Spinal cord (tissue), 10 donors: ENCODE data around the gene CFAP119. TPM values are rescaled to one million over a fixed set of nuclear protein-coding genes. Genes with fewer than 3 reads are reported as not detected.

Experiments
- DNase-seq, 6 donors: peaks; one replicate each; pipeline versions ENCODE4 v3.0.0 to v3.0.0-alpha.2; 2013 to 2015; ENCODE audit warnings: low spot score in 6 of 6, low read depth in 4 of 6
- H3K27ac ChIP-seq: one replicate; pipeline ENCODE4 v1.5.1; 2013; ENCODE audit warnings: low read depth, low read length, control low read depth
- H3K27me3 ChIP-seq: one replicate; pipeline ENCODE4 v1.6.1; 2013; ENCODE audit warnings: low read length; ENCODE audit not compliant: control insufficient read depth, insufficient read depth
- H3K36me3 ChIP-seq: one replicate; pipeline ENCODE4 v1.6.1; 2013; ENCODE audit warnings: low read length; ENCODE audit not compliant: control insufficient read depth, insufficient read depth
- H3K4me1 ChIP-seq: one replicate; pipeline ENCODE4 v1.6.1; 2013; ENCODE audit warnings: low read length; ENCODE audit not compliant: control insufficient read depth, insufficient read depth
- H3K4me3 ChIP-seq: one replicate; pipeline ENCODE4 v1.5.1; 2013; ENCODE audit warnings: low read depth, low read length, control low read depth
- H3K9me3 ChIP-seq: one replicate; pipeline ENCODE4 v1.6.1; 2013; ENCODE audit warnings: low read length; ENCODE audit not compliant: control insufficient read depth, insufficient read depth
- WGBS: methylation state at CpG from one replicate; pipeline ENCODE4 v1.1.5; 2013; ENCODE audit warnings: missing lambda C conversion rate; ENCODE audit not compliant: insufficient coverage; 5-methylcytosine and 5-hydroxymethylcytosine counted together
- polyA plus RNA-seq, 2 donors: library from polyadenylated mRNA; unstranded; fragments of 120-200 nt; gene quantifications; one replicate each; pipeline ENCODE4 v1.2.1, GENCODE V29; 2013; ENCODE audit not compliant: insufficient read length in 2 of 2
- total RNA-seq, 2 donors: library from RNA; depleted of rRNA in 1 of 2; stranded (reverse); fragments of 120-200 nt in 1 of 2; fragments of >200 nt in 1 of 2; gene quantifications; one replicate each; pipeline versions ENCODE4 v1.2.3 to v1.2.4, GENCODE V29; 2013 to 2014
- donor health status: healthy.

CFAP119 gene
- total and polyA plus RNA-seq, 4 donors = 3.3 to 19.1 (median 13.6) TPM

DNA sequence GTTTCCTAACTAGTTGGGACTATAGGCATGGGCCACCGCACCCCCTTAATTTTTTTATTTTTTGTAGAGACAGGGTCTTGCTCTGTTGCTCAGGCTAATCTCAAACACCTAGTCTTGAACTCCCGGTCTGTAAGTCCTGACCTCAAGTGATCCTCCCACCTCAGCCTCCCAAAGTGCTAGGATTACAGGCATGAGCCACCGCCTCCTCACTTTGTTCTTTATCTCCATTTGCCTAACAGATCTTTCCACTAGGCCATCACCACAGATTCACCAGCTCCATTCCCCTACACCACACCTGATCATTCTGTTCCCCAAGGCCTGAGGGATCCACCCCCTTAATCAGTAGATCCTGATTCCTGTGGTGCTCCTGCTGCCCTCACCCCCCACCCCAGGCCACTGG, 32.8 kb upstream of the CFAP119 start:
- Histone ChIP-seq H3K36me3 (no peaks in the 10 kb centered on the region), H3K27me3 (no peaks in the 10 kb centered on the region), H3K4me3 (no peak overlapping the region), H3K27ac (no peak overlapping the region), H3K4me1 (no peaks in the 10 kb centered on the region), H3K9me3 (no peaks in the 10 kb centered on the region)
- DNase-seq = no peak
- WGBS = 81% methylated on average over 2 of the region's 3 CpGs

DNA sequence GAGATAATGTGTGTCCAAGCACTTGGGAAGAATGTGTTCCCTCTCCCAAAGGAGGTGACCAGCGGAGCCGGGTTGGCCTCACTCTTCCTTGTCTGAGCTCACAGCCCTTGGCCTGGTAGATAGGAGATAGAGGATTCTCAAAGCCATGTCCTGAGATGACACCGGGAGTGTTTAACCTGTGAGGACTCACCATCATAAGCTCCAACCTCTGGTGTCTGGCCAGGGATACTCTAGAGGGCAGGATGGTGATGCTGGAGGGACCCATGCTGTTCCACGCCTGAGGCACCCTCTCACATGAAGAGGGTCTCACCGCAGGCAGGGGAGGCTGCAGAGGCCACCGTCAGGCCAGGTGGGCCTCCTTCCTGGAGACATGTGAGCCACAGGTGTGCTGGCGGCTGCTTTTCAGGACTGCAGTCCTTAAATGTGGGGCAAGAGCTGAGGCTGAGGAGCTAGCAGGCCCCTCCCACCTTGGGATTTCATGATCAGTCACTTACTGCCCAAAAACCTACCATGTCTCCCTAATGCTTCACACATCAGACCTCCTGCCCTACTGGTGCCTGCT, 31.7 kb upstream of the CFAP119 start:
- Histone ChIP-seq H3K27ac (no peak overlapping the region), H3K4me1 (no peaks in the 10 kb centered on the region), H3K9me3 (no peaks in the 10 kb centered on the region), H3K36me3 (no peaks in the 10 kb centered on the region), H3K4me3 (no peak overlapping the region), H3K27me3 (no peaks in the 10 kb centered on the region)
- 70% methylated on average over 4 of the region's 7 CpGs for WGBS
- DNase-seq = no peak

DNA sequence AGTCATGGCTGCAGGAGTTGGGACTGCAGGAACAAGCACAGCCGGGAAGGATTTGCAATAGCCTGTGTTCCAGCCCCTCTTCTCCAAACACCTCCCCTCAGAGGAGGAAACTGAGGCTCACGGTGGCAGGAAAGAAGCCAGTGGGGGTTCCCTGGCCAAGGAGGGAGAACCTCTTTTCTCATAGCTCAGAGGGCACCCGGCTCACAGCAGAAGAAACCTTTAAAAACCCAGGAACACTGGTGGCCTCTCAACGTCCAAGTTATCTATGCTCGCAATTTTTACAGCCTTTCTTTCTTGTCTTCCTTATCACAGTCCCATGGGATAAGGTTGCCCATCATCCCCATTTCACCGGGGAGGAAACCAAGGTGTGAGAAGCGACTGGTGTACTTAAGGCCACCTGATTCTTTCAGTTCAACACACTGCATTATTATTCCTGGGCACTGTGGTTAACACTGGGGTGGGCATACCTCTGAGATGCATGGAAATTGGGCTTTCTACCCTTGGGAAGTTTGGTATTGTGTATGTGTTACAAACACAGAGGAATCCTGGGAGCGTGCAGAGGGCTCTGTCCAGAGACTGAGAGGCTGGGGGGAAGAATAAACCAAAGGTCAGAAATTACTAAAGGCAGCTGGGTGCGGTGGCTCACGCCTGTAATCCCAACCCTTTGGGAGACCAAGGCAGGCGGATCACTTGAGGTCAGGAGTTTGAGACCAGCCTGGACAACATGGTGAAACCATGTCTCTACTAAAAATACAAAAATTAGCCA, 25.9 kb upstream of the CFAP119 start:
- no peaks in the 10 kb centered on the region for H3K9me3 ChIP-seq
- H3K27ac ChIP-seq = peak overlapping the region; percentile 93
- peak overlapping the region; percentile 97 for H3K4me3 ChIP-seq
- H3K36me3 ChIP-seq = peaks cover 25% of the 10 kb centered on the region
- peaks cover 28% of the 10 kb centered on the region for H3K4me1 ChIP-seq
- H3K27me3 ChIP-seq = no peaks in the 10 kb centered on the region
- whole genome bisulfite sequencing = 53% methylated on average over 5 of the region's 11 CpGs
- DNase-seq = peak in 1 of 6 donors; percentile 6

DNA sequence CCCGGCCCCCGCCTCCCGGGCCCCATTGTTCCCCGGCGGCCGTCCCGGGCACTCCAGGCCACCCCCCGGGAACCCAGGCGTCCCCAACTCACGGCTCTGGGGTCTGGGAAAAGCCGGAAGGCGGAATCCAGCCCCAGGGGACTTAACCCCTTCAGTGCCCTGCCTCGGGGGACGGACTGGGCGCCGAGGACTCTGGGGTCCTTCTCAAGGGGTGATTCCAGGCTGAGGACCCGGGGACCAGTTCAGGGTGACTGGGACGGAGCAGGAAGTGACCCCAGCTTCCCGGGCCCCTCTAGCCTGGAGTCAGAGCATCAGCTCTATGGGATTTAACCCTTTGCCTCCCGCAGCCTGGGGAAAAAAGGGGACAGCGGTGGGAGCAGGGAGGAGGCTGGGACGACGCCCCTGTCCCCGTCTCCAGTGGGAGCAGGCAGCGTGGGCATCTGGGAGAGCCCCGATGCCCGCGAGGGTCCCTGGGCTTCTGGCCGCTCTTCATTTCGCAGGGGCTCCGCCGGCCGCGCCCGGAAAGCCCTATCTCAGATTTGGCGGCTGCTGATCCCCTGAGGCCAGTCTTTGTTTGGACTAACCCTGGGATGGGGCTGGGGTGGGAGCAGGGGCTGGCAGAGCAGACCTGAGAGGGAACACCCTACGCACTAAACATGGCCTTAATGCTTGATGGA, 25.2 kb upstream of the CFAP119 start, which contains the start of gene ZNF629:
Gene ZNF629 (minus strand): TSS at position 270 of the 677 bp plus-strand sequence. CDS start 2,723 bp downstream, outside the sequence.
- no peaks in the 10 kb centered on the region for H3K9me3 ChIP-seq
- peaks cover 28% of the 10 kb centered on the region for H3K4me1 ChIP-seq
- peaks cover 32% of the 10 kb centered on the region for H3K36me3 ChIP-seq
- DNase-seq = peak; percentile 78 to 97 (median 86)
- no peaks in the 10 kb centered on the region for H3K27me3 ChIP-seq
- H3K27ac ChIP-seq = peak within 1 kb of the TSS; percentile 93
- 0% methylated on average over 36 of the region's 37 CpGs for WGBS
- peak within 1 kb of the TSS; percentile 97 for H3K4me3 ChIP-seq

DNA sequence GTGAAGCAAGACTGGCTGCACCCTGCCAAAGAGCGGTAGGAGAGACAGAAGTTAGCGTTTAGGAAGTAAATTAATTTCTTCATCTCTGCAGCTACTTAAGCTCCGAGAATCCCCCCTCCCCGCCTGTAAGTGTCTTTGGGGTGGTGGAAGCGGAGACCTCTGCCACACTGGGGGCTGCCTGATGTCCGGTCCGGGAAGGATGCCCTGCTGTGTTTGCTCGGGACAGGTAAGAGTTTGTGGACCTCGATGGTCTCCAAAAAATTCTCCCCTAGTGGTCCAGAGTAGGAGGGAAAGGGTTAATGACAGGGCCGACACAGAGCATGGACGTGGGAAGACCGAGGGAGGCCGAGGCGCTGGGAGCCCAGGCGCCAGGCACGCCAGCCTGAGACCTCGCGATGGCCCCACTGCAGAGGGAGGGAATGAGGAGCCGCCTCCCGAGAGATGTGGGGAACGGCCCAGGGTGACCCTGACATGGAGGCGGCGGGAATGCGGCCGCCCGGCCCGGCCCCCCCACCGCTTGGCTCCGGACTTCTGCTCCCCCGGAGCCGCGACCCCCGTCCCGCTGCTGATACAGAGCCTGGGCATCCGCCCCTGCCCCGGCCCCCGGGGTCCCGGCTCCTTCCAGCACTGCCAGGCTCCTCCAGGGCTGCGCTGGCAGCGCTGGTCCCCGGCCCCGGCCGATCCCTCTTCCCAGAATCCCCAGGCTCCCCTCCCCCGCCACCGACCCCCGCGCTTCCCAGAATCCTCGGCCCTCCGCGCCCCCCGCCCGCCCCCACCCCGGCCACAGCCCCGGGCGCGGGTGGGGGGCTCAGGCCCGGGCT, 24.5 kb upstream of the CFAP119 start:
- H3K9me3 ChIP-seq = no peaks in the 10 kb centered on the region
- H3K36me3 ChIP-seq = peaks cover 40% of the 10 kb centered on the region
- 0% methylated on average over 37 of the region's 57 CpGs for WGBS
- peak in 3 of 6 donors; percentile 17 to 78 (median 61) for DNase-seq
- H3K4me1 ChIP-seq = peaks cover 28% of the 10 kb centered on the region
- H3K4me3 ChIP-seq = peak overlapping the region; percentile 97
- H3K27ac ChIP-seq = peak overlapping the region; percentile 93
- H3K27me3 ChIP-seq = no peaks in the 10 kb centered on the region

DNA sequence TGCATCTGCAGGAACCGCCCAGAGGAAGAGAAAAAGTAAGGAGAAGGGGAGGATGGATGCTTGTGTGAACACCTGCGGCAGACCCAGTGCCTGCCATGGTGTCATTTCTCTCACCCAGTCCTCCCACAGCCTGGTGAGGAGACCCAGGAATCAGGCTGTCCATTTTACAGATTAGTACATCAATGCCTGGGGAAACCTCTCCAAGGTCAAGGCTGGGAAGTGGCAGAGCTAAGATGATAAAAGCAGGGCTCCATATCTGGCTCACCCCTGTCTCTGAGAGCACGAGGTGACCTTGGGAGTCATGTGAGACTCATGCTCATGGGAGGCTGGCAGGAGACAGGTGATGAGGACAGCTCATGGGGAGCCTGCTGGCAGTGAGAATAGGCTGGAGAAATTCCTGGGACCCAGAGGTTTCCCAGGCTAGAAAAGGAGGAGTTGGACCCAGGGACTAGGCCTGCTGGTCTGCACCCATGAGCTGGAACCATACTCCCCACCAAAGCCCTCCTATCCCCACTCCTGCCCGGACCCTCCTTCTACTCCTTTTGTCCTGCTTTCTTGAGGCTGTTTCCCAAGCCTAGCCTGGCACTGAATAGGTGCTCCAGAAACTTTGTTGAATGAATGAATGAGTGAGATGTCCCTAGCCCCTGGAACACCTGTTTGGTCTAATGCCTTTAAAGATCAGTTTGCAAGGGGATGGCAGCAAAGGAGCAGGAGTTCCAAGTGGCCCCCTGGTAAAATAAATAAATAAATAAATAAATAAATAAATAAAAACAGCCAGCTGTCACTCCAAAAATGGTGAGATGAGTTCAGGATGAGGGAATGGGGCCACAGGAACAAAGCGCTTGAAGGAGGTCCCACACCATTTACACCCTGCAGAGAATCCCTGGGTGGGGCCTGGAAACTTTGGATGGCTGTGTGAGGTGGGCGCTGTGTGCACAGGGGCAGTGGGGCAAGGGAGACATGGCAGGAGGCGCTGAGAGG, 23.6 kb upstream of the CFAP119 start:
- Histone ChIP-seq H3K27ac (peak overlapping the region; percentile 76), H3K27me3 (no peaks in the 10 kb centered on the region), H3K4me1 (peaks cover 28% of the 10 kb centered on the region), H3K9me3 (no peaks in the 10 kb centered on the region), H3K36me3 (peaks cover 43% of the 10 kb centered on the region), H3K4me3 (peak overlapping the region; percentile 97)
- WGBS = 94% methylated on average over 4 of the region's 7 CpGs
- no peak for DNase-seq

DNA sequence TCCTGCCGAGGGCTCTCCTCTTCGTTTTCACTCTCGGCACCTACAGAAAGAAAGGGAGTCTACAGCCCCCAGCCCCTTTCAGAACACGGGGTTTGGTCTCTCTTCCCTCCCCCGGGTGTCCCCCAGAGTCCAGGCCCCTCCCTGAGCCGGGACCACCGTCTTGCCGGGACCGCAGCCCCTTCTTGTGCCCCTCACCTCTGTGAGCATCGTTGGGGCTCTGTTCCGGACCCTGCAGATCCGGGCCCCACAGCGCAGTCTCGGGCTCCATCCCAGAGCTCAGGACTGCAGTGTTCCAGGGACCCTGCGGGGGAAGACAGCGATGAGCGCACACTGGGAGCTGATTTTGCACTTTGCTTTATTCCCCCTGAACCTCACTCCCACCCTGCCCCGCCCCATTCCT, 22.4 kb upstream of the CFAP119 start:
- WGBS = 89% methylated on average over 18 of the region's 18 CpGs
- no peak for DNase-seq
- Histone ChIP-seq H3K4me3 (no peak overlapping the region), H3K36me3 (peaks cover 51% of the 10 kb centered on the region), H3K4me1 (peaks cover 28% of the 10 kb centered on the region), H3K27me3 (no peaks in the 10 kb centered on the region), H3K27ac (no peak overlapping the region), H3K9me3 (no peaks in the 10 kb centered on the region)

DNA sequence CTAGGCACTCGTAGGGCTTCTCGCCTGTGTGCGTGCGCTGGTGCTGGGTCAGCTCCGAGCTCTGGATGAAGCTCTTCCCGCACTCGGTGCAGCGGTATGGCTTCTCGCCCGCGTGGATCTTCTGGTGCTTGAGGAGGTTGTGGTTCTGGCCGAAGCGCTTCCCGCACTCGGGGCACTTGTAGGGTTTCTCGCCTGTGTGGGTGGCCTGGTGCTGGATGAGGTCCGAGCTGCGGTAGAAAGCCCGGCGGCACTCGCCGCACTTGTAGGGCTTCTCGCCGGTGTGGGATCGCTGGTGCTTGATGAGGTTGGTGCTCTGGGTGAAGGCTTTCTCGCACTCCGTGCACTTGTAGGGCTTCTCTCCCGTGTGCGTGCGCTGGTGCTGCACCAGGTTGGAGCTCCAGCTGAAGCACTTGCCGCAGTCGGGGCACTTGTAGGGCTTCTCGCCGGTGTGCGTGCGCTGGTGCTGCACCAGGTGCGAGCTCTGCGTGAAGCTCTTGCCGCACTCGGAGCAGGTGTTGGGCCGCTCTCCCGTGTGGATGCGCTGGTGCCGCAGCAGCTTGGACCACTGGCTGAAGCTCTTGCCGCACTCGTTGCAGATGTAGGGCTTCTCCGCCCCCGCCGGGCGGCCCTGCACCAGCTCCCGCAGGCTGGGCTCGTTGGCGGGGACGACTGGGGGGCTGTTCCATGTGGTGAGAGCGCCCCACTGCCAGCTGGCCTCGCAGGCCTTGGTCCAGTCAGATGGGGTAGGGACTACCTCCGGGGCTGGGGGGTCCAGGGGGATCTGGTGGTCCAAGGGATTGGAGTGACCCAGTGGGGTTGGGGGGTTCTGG, 21.6 kb upstream of the CFAP119 start:
- Histone ChIP-seq H3K4me1 (peaks cover 28% of the 10 kb centered on the region), H3K4me3 (no peak overlapping the region), H3K27ac (no peak overlapping the region), H3K36me3 (peaks cover 57% of the 10 kb centered on the region), H3K27me3 (no peaks in the 10 kb centered on the region), H3K9me3 (no peaks in the 10 kb centered on the region)
- 94% methylated on average over 54 of the region's 57 CpGs for WGBS
- DNase-seq = peak in 1 of 6 donors; percentile 1
